Measurements from ENCODE around the gene ASTN2. TPM values are rescaled to one million over a fixed set of nuclear protein-coding genes. Genes with fewer than 3 reads are reported as not detected.

ASTN2 gene
- total RNA-seq, 6 experiments from 2014 or later, result 0.91 to 3.1 (median 2.5) TPM

- Histone ChIP-seq H3K9me3 (no peaks in the 10 kb centered on the region), H3K4me1 (peaks cover 0 to 3% (median 0%) of the 10 kb centered on the region in 4 donors), H3K36me3 (no peaks in the 10 kb centered on the region), H3K27me3 (no peaks in the 10 kb centered on the region), H3K27ac (no peak overlapping the region), H3K4me3 (no peak overlapping the region)
- WGBS (ENCODE audit: insufficient coverage, low coverage, low lambda C conversion rate, missing lambda C conversion rate), result 82% methylated on average over 2 of the region's 2 CpGs
- TF ChIP-seq POLR2A (IDR thresholded peaks at IDR 0.05), result no peak
- ATAC-seq, result no peak
- intact Hi-C loops (cut with DNase I), result loop anchor here in 1 of 2 donors (10.0 kb wide), 1 partner anchor 59 kb away; no protein-coding TSS in a partner anchor
- no peak for DNase-seq
These were observed 770.7 kb downstream of the ASTN2 start for GRCh38 chr9:116644091-116644688.

GRCh38 chr9:116643691-116644090, 771.2 kb downstream of the ASTN2 start:
- peaks cover 0 to 3% (median 0%) of the 10 kb centered on the region in 4 donors for H3K4me1 ChIP-seq
- no peak overlapping the region for H3K4me3 ChIP-seq
- intact Hi-C loops (cut with DNase I), result loop anchor here in 1 of 2 donors (10.0 kb wide), 1 partner anchor 59 kb away; no protein-coding TSS in a partner anchor
- H3K27ac ChIP-seq, result no peak overlapping the region
- WGBS (ENCODE audit: insufficient coverage, low coverage, low lambda C conversion rate, missing lambda C conversion rate), result 88% methylated on average over 1 of the region's 1 CpG
- no peaks in the 10 kb centered on the region for H3K36me3 ChIP-seq
- no peak for ATAC-seq
- TF ChIP-seq CTCF (IDR thresholded peaks at IDR 0.05), result no peak
- no peak for TF ChIP-seq POLR2A (IDR thresholded peaks at IDR 0.05)
- no peaks in the 10 kb centered on the region for H3K9me3 ChIP-seq
- no peak for DNase-seq
- no peaks in the 10 kb centered on the region for H3K27me3 ChIP-seq

GRCh38 chr9:116641292-116642059, 773.4 kb downstream of the ASTN2 start:
- intact Hi-C loops (cut with DNase I), result loop anchor here in 1 of 2 donors (10.0 kb wide), 1 partner anchor 57 kb away; no protein-coding TSS in a partner anchor
- no peak for ATAC-seq
- DNase-seq, result no peak
- Histone ChIP-seq H3K9me3 (no peaks in the 10 kb centered on the region), H3K4me3 (no peak overlapping the region), H3K27me3 (no peaks in the 10 kb centered on the region), H3K36me3 (no peaks in the 10 kb centered on the region), H3K27ac (no peak overlapping the region), H3K4me1 (peaks cover 0 to 3% (median 0%) of the 10 kb centered on the region in 4 donors)
- 86% methylated on average over 2 of the region's 2 CpGs for WGBS (ENCODE audit: insufficient coverage, low coverage, low lambda C conversion rate, missing lambda C conversion rate)
- TF ChIP-seq CTCF (IDR thresholded peaks at IDR 0.05) (no peak), POLR2A (IDR thresholded peaks at IDR 0.05) (no peak)

GRCh38 chr9:116639251-116639741, 775.6 kb downstream of the ASTN2 start:
- intact Hi-C loops (cut with DNase I), result no loop called here
- no peak for ATAC-seq
- no peak overlapping the region for H3K27ac ChIP-seq
- no peaks in the 10 kb centered on the region for H3K27me3 ChIP-seq
- peaks cover 0 to 3% (median 0%) of the 10 kb centered on the region in 4 donors for H3K4me1 ChIP-seq
- H3K36me3 ChIP-seq, result no peaks in the 10 kb centered on the region
- DNase-seq, result no peak
- H3K4me3 ChIP-seq, result no peak overlapping the region
- no peaks in the 10 kb centered on the region for H3K9me3 ChIP-seq
- TF ChIP-seq CTCF (IDR thresholded peaks at IDR 0.05) (no peak), POLR2A (IDR thresholded peaks at IDR 0.05) (no peak)

- 87% methylated on average over 2 of the region's 2 CpGs for WGBS (ENCODE audit: insufficient coverage, low coverage, low lambda C conversion rate, missing lambda C conversion rate)
These were observed 778.9 kb downstream of the ASTN2 start for GRCh38 chr9:116635908-116636307.

More at GRCh38 chr9:116635908-116636307, 778.9 kb downstream of the ASTN2 start:
- DNase-seq (no peak), ATAC-seq (no peak)
- Histone ChIP-seq H3K27me3 (no peaks in the 10 kb centered on the region), H3K4me3 (no peak overlapping the region), H3K9me3 (no peaks in the 10 kb centered on the region), H3K4me1 (peaks cover 0 to 3% (median 0%) of the 10 kb centered on the region in 4 donors), H3K27ac (no peak overlapping the region), H3K36me3 (no peaks in the 10 kb centered on the region)
- intact Hi-C loops (cut with DNase I), result no loop called here
- no peak for TF ChIP-seq POLR2A (IDR thresholded peaks at IDR 0.05)
- no peak for TF ChIP-seq CTCF (IDR thresholded peaks at IDR 0.05)

Data from right lobe of liver (tissue), 6 donors.